Uterus (tissue), 2 donors: ENCODE measurements around the gene SMAD2.

Source experiments
- POLR2A ChIP-seq, 2 donors: fragments of 450-650 bp; IDR thresholded peaks; one replicate each; pipeline ENCODE4 v1.6.1; 2016; ENCODE audit warnings: antibody characterized with exemption in 2 of 2, mild to moderate bottlenecking in 1 of 2, moderate library complexity in 1 of 2
- TF ChIP-seq, protein P1 (sequence below), 4 experiments: fragments of 200-600 bp in 2 of 4; fragments of 450-650 bp in 2 of 4; sonication (generic) in 2 of 4; IDR thresholded peaks; one replicate each; pipeline ENCODE4 v1.5.1; 2016 to 2019; ENCODE audit warnings: antibody characterized with exemption in 4 of 4, mild to moderate bottlenecking in 2 of 4, moderate library complexity in 1 of 4

- TF ChIP-seq, protein P1, sequence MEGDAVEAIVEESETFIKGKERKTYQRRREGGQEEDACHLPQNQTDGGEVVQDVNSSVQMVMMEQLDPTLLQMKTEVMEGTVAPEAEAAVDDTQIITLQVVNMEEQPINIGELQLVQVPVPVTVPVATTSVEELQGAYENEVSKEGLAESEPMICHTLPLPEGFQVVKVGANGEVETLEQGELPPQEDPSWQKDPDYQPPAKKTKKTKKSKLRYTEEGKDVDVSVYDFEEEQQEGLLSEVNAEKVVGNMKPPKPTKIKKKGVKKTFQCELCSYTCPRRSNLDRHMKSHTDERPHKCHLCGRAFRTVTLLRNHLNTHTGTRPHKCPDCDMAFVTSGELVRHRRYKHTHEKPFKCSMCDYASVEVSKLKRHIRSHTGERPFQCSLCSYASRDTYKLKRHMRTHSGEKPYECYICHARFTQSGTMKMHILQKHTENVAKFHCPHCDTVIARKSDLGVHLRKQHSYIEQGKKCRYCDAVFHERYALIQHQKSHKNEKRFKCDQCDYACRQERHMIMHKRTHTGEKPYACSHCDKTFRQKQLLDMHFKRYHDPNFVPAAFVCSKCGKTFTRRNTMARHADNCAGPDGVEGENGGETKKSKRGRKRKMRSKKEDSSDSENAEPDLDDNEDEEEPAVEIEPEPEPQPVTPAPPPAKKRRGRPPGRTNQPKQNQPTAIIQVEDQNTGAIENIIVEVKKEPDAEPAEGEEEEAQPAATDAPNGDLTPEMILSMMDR (IDR thresholded peaks at IDR 0.05): no peak
- TF ChIP-seq POLR2A (IDR thresholded peaks at IDR 0.05): no peak
Observed at GRCh38 chr18:47830772-47831171, 99.7 kb downstream of the SMAD2 start.
